HG03280 (cell line): ENCODE data around the gene GPR107.
A peak's percentile ranks its signal among the peaks of the same experiment; 100 is the strongest.

ENCODE experiments used
- ATAC-seq: cut with Tn5 transposase; IDR thresholded peaks from one replicate; pipeline ENCODE4 v1.9.1; 2021; ENCODE audit warnings: mild to moderate bottlenecking, moderate library complexity; ENCODE audit not compliant: unreplicated experiment

The GPR107 gene

GRCh38 chr9:130027533-130028365, 26.0 kb upstream of the GPR107 start:
- ATAC-seq = no peak

GRCh38 chr9:130028493-130029222, 25.0 kb upstream of the GPR107 start:
- ATAC-seq = no peak

GRCh38 chr9:130029223-130029973, 24.3 kb upstream of the GPR107 start:
- ATAC-seq = no peak

- ATAC-seq = no peak
Measured at GRCh38 chr9:130030651-130031127, 23.0 kb upstream of the GPR107 start.

- ATAC-seq = no peak
Measured at GRCh38 chr9:130034570-130034969, 19.1 kb upstream of the GPR107 start.

GRCh38 chr9:130036099-130036498, 17.6 kb upstream of the GPR107 start:
- no peak for ATAC-seq

GRCh38 chr9:130039528-130040147, 14.1 kb upstream of the GPR107 start:
- ATAC-seq = no peak

GRCh38 chr9:130040984-130041647, 12.6 kb upstream of the GPR107 start:
- no peak for ATAC-seq

- no peak for ATAC-seq
Measured at GRCh38 chr9:130041648-130042405, 11.9 kb upstream of the GPR107 start.

GRCh38 chr9:130042406-130042884, 11.3 kb upstream of the GPR107 start:
- ATAC-seq = peak; percentile 3

GRCh38 chr9:130042885-130043653, 10.6 kb upstream of the GPR107 start, which contains the start of gene FNBP1:
Gene FNBP1 (minus strand): TSS chr9:130043189. CDS start chr9:130042975, 214 bp downstream.
- peak; percentile 44 for ATAC-seq

GRCh38 chr9:130043654-130044623, 9.8 kb upstream of the GPR107 start:
- no peak for ATAC-seq

- no peak for ATAC-seq
Measured at GRCh38 chr9:130045725-130046450, 7.8 kb upstream of the GPR107 start.

- ATAC-seq = no peak
Measured at GRCh38 chr9:130049431-130050210, 4.1 kb upstream of the GPR107 start.

- no peak for ATAC-seq
Measured at GRCh38 chr9:130050462-130050861, 3.2 kb upstream of the GPR107 start.

- ATAC-seq = no peak
Measured at GRCh38 chr9:130051855-130052254, 1.9 kb upstream of the GPR107 start.
